Stimulated activated CD4-positive, alpha-beta T cell treated with anti-CD3 and anti-CD28 coated beads, Interleukin-1b, Interleukin-23, amount 100 ng/mL, for 48 hours (primary cell): ENCODE results near the gene KIF26A.
"Not testable (repeated sequence)": the region's sequence is repeated elsewhere in the genome, so short reads cannot be mapped to it uniquely, and the experiment has no call there.

Source experiments
- DNase-seq: peaks from one replicate; pipeline ENCODE4 v3.0.0-alpha.2; 2020

Gene KIF26A

GRCh38 chr14:104225278-104226190, 87.1 kb downstream of the KIF26A start:
- DNase-seq = not testable (repeated sequence)

- DNase-seq = no peak
Observed at GRCh38 chr14:104226421-104227383, 88.3 kb downstream of the KIF26A start.

- peak; percentile 53 for DNase-seq
Observed at GRCh38 chr14:104227806-104228205, 89.4 kb downstream of the KIF26A start.

GRCh38 chr14:104228221-104228620, 89.8 kb downstream of the KIF26A start:
- no peak for DNase-seq

GRCh38 chr14:104228716-104229533, 90.5 kb downstream of the KIF26A start:
- DNase-seq = no peak

- DNase-seq = no peak
Observed at GRCh38 chr14:104229534-104230055, 91.2 kb downstream of the KIF26A start.

- no peak for DNase-seq
Observed at GRCh38 chr14:104230119-104230815, 91.9 kb downstream of the KIF26A start.
